ENCODE data around the gene PRR23E. TPM values are rescaled to one million over a fixed set of nuclear protein-coding genes. Genes with fewer than 3 reads are reported as not detected.

PRR23E gene
- total RNA-seq, 3 donors from 2014 or later = not detected

DNA sequence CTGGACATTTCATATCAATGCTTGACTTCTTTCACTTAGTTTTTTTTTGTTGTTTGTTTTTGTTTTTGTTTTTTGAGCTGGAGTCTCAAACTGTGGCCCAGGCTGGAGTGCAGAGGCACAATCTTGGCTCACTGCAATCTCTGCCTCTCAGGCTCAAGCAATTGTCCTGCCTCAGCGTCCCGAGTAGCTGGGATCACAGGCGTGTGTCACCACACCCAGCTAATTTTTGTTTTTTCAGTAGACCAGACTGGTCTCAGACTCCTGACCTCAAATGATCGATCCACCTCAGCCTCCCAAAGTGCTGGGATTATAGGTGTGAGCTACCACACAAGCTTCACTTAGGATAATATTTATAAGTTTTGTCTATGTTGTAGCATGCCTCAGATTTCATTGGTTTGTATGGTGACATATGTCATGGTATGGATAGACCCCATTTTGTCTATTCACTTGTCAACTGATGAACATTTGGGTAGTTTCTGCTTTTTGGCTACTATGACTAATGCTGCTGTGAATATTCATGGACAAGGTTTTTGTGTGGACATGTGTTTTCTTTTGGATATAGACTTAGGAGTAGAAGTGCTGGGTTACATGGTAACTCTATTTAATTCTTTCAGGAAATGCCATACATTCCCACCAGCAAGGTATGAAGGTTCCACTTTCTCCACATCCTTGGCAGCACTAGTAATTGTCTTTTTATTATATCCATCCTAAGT is 6.8 kb upstream of the PRR23E start:
- Histone ChIP-seq H3K4me1 (ENCODE audit: low read depth) (no peaks in the 10 kb centered on the region), H3K36me3 (ENCODE audit: low read depth) (no peaks in the 10 kb centered on the region), H3K9me3 (no peaks in the 10 kb centered on the region), H3K4me3 (no peak overlapping the region)
- no peak for ATAC-seq
- intact Hi-C loops (cut with DNase I, micrococcal nuclease) = no loop called here
- TF ChIP-seq, protein P1, sequence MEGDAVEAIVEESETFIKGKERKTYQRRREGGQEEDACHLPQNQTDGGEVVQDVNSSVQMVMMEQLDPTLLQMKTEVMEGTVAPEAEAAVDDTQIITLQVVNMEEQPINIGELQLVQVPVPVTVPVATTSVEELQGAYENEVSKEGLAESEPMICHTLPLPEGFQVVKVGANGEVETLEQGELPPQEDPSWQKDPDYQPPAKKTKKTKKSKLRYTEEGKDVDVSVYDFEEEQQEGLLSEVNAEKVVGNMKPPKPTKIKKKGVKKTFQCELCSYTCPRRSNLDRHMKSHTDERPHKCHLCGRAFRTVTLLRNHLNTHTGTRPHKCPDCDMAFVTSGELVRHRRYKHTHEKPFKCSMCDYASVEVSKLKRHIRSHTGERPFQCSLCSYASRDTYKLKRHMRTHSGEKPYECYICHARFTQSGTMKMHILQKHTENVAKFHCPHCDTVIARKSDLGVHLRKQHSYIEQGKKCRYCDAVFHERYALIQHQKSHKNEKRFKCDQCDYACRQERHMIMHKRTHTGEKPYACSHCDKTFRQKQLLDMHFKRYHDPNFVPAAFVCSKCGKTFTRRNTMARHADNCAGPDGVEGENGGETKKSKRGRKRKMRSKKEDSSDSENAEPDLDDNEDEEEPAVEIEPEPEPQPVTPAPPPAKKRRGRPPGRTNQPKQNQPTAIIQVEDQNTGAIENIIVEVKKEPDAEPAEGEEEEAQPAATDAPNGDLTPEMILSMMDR (IDR thresholded peaks at IDR 0.05) = no peak
- DNase-seq = no peak

DNA sequence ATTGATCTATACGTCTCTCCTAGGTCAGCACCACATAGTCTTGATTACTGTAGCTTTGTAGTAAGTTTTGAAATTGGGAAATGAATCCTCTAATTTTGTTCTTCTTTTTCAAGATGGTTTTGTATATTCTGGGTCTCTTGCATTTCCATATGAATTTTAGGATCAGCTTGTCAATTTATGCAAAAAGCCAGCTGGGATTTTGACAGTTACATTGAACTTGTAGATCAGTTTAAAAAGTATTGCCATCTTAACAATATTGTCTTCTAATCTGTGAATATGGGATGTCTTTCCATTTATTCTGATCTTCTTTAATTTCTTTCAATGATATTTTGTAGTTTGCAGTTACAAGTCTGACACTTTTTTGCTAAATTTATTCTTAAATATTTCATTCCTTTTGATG is 5.6 kb upstream of the PRR23E start:
- intact Hi-C loops (cut with DNase I, micrococcal nuclease) = no loop called here
- DNase-seq (no peak), ATAC-seq (no peak)
- Histone ChIP-seq H3K4me1 (ENCODE audit: low read depth) (no peaks in the 10 kb centered on the region), H3K9me3 (no peaks in the 10 kb centered on the region), H3K36me3 (ENCODE audit: low read depth) (no peaks in the 10 kb centered on the region), H3K4me3 (no peak overlapping the region)
- TF ChIP-seq, protein P1 (IDR thresholded peaks at IDR 0.05) = no peak

DNA sequence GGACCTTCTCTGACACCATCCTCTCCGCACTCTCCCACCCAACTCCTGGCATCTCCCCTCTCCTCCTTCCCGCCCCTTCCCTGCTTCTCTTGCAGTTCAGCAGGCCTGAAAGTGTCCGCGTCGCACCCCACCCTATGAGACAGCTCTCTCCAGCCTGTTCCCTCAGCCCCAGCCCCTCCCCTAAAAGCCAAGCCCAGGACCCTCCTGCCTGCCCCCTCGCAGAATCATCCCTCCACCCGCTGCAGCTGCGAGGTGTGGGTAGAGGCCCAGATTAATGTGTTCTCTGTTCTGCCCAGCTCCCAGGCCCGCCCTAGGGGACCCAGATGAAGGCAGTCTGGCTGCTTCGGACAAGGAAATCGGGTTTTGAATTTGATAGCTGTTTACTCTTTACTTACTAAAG is 410 bp downstream of the PRR23E start:
- TF ChIP-seq, protein P1 (IDR thresholded peaks at IDR 0.05) = no peak
- DNase-seq (no peak), ATAC-seq (no peak)
- Histone ChIP-seq H3K9me3 (no peaks in the 10 kb centered on the region), H3K4me3 (no peak overlapping the region), H3K36me3 (ENCODE audit: low read depth) (no peaks in the 10 kb centered on the region), H3K4me1 (ENCODE audit: low read depth) (no peaks in the 10 kb centered on the region)
- intact Hi-C loops (cut with DNase I, micrococcal nuclease) = no loop called here

DNA sequence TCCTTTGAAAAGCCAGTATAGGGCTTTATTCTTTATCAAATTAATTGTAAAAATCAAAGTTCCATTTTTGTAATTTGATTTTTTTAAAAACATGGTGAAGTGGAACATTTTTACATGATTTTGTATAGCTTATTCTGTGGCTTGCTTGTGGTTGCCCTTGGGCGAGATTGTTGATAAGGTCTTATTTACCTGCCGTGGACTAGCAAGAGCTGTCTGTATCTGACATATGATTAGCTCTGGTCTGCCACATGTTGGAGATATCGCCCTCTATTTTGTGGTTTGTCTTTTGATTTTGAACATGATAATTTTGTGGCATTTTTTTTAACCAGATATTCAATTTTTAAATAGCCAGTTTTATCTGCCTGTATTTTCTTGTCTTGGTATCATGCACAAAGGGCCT is 844 bp downstream of the PRR23E start:
- intact Hi-C loops (cut with DNase I, micrococcal nuclease) = no loop called here
- DNase-seq = no peak
- Histone ChIP-seq H3K4me3 (no peak overlapping the region), H3K36me3 (ENCODE audit: low read depth) (no peaks in the 10 kb centered on the region), H3K4me1 (ENCODE audit: low read depth) (no peaks in the 10 kb centered on the region), H3K9me3 (no peaks in the 10 kb centered on the region)
- TF ChIP-seq, protein P1 (IDR thresholded peaks at IDR 0.05) = no peak
- ATAC-seq = no peak

DNA sequence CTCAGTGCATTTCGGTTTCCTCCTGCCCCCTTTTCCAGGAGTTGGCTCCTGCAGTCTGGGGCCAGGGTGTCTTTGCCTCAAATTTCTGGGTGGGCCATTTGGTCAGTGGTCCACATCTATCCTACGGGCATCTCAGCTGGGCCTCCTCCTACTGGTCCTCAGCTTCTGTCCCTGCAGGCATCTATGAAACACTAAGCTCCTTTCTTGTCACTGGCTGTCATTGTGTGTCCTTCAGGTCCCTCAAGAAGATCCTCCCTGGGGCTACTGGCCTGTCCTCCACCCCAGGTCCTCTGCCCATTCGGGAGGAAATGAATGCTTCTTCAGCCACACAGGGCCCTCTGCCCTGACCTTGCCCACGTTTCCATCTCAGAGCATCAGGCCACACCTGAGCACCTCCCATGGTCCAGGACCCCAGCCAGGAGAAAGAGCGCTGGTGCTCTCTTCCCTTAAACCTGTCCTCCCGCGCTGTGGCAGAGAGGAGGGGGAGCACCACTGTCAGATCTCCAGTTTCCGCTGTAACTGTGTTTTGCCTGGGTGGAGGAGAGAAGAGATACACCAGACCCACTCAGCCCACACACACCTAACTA is 1.8 kb downstream of the PRR23E start:
- ATAC-seq (no peak), DNase-seq (no peak)
- no peaks in the 10 kb centered on the region for H3K9me3 ChIP-seq
- no peak overlapping the region for H3K4me3 ChIP-seq
- TF ChIP-seq, protein P1 (IDR thresholded peaks at IDR 0.05) = no peak
- H3K4me1 ChIP-seq (ENCODE audit: low read depth) = no peaks in the 10 kb centered on the region
- intact Hi-C loops (cut with DNase I, micrococcal nuclease) = no loop called here
- H3K36me3 ChIP-seq (ENCODE audit: low read depth) = no peaks in the 10 kb centered on the region
